Measurements from ENCODE around the gene TMEM19. TPM values are rescaled to one million over a fixed set of nuclear protein-coding genes. Genes with fewer than 3 reads are reported as not detected.

TMEM19 gene
- total and polyA plus RNA-seq, 2 experiments from 2014 or later, result 12.1 to 12.7 TPM

GRCh38 chr12:71641390-71641789 is 44.5 kb upstream of the TMEM19 start:
- Histone ChIP-seq H3K27ac (peak overlapping the region; percentile 38), H3K9me3 (ENCODE audit: low read depth) (no peaks in the 10 kb centered on the region), H3K4me1 (ENCODE audit: low read depth) (no peaks in the 10 kb centered on the region), H3K4me3 (no peak overlapping the region), H3K36me3 (peaks cover 68% of the 10 kb centered on the region), H3K27me3 (no peaks in the 10 kb centered on the region)
- DNase-seq (ENCODE audit: low read depth in 1 of 2, low spot score in 1 of 2), result no peak
- no peak for TF ChIP-seq CTCF (IDR thresholded peaks at IDR 0.05; ENCODE audit: low read depth, low read length)

GRCh38 chr12:71642264-71642663 is 43.6 kb upstream of the TMEM19 start:
- H3K27me3 ChIP-seq, result no peaks in the 10 kb centered on the region
- no peaks in the 10 kb centered on the region for H3K9me3 ChIP-seq (ENCODE audit: low read depth)
- H3K36me3 ChIP-seq, result peaks cover 61% of the 10 kb centered on the region
- H3K27ac ChIP-seq, result no peak overlapping the region
- DNase-seq (ENCODE audit: low read depth in 1 of 2, low spot score in 1 of 2), result no peak
- no peak for TF ChIP-seq CTCF (IDR thresholded peaks at IDR 0.05; ENCODE audit: low read depth, low read length)
- no peaks in the 10 kb centered on the region for H3K4me1 ChIP-seq (ENCODE audit: low read depth)
- no peak overlapping the region for H3K4me3 ChIP-seq

- no peak for TF ChIP-seq CTCF (IDR thresholded peaks at IDR 0.05; ENCODE audit: low read depth, low read length)
- no peak overlapping the region for H3K27ac ChIP-seq
- no peaks in the 10 kb centered on the region for H3K4me1 ChIP-seq (ENCODE audit: low read depth)
- no peaks in the 10 kb centered on the region for H3K9me3 ChIP-seq (ENCODE audit: low read depth)
- peaks cover 42% of the 10 kb centered on the region for H3K36me3 ChIP-seq
- no peak for DNase-seq (ENCODE audit: low read depth in 1 of 2, low spot score in 1 of 2)
- no peaks in the 10 kb centered on the region for H3K27me3 ChIP-seq
- no peak overlapping the region for H3K4me3 ChIP-seq
Observed at GRCh38 chr12:71645268-71645667, 40.6 kb upstream of the TMEM19 start.

GRCh38 chr12:71646512-71646911 is 39.4 kb upstream of the TMEM19 start:
- H3K4me1 ChIP-seq (ENCODE audit: low read depth), result no peaks in the 10 kb centered on the region
- no peak overlapping the region for H3K27ac ChIP-seq
- no peaks in the 10 kb centered on the region for H3K9me3 ChIP-seq (ENCODE audit: low read depth)
- no peak for TF ChIP-seq CTCF (IDR thresholded peaks at IDR 0.05; ENCODE audit: low read depth, low read length)
- no peak overlapping the region for H3K4me3 ChIP-seq
- H3K27me3 ChIP-seq, result no peaks in the 10 kb centered on the region
- H3K36me3 ChIP-seq, result peaks cover 32% of the 10 kb centered on the region
- no peak for DNase-seq (ENCODE audit: low read depth in 1 of 2, low spot score in 1 of 2)

GRCh38 chr12:71648537-71648936 is 37.3 kb upstream of the TMEM19 start:
- DNase-seq (ENCODE audit: low read depth in 1 of 2, low spot score in 1 of 2), result no peak
- Histone ChIP-seq H3K27me3 (no peaks in the 10 kb centered on the region), H3K27ac (no peak overlapping the region), H3K36me3 (peaks cover 13% of the 10 kb centered on the region), H3K4me1 (ENCODE audit: low read depth) (no peaks in the 10 kb centered on the region), H3K4me3 (no peak overlapping the region), H3K9me3 (ENCODE audit: low read depth) (no peaks in the 10 kb centered on the region)
- no peak for TF ChIP-seq CTCF (IDR thresholded peaks at IDR 0.05; ENCODE audit: low read depth, low read length)

GRCh38 chr12:71649401-71649800 is 36.5 kb upstream of the TMEM19 start:
- no peak for TF ChIP-seq CTCF (IDR thresholded peaks at IDR 0.05; ENCODE audit: low read depth, low read length)
- Histone ChIP-seq H3K27ac (no peak overlapping the region), H3K36me3 (peaks cover 4% of the 10 kb centered on the region), H3K9me3 (ENCODE audit: low read depth) (no peaks in the 10 kb centered on the region), H3K4me3 (no peak overlapping the region), H3K4me1 (ENCODE audit: low read depth) (no peaks in the 10 kb centered on the region), H3K27me3 (no peaks in the 10 kb centered on the region)
- no peak for DNase-seq (ENCODE audit: low read depth in 1 of 2, low spot score in 1 of 2)
